Measurements from ENCODE around the gene NRIP2.
"Not testable (repeated sequence)": the region's sequence is repeated elsewhere in the genome, so short reads cannot be mapped to it uniquely, and the experiment has no call there.

The NRIP2 gene

GRCh38 chr12:2876431-2877046, 41.7 kb upstream of the NRIP2 start:
- H3K4me3 ChIP-seq (ENCODE audit: low read depth, low read length): peak overlapping the region; percentile 88
- peak; percentile 45 for DNase-seq (ENCODE audit: low read depth)

GRCh38 chr12:2868986-2869632, 34.3 kb upstream of the NRIP2 start:
- not testable (repeated sequence) for H3K4me3 ChIP-seq (ENCODE audit: low read depth, low read length); DNase-seq (ENCODE audit: low read depth)

More at GRCh38 chr12:2876431-2877046, 41.7 kb upstream of the NRIP2 start:
- no peak for TF ChIP-seq MYC (IDR thresholded peaks at IDR 0.05; ENCODE audit: low read depth, low read length)
- TF ChIP-seq POLR2A (IDR thresholded peaks at IDR 0.05; ENCODE audit: extremely low read depth, insufficient read length): no peak
- TF ChIP-seq MAX (IDR thresholded peaks at IDR 0.05; ENCODE audit: low read depth, low read length): no peak
- TF ChIP-seq CTCF (IDR thresholded peaks at IDR 0.05; ENCODE audit: low read depth, low read length): no peak

- no peak for DNase-seq (ENCODE audit: low read depth)
- no peak for TF ChIP-seq MAX (IDR thresholded peaks at IDR 0.05; ENCODE audit: low read depth, low read length)
- no peak for TF ChIP-seq CTCF (IDR thresholded peaks at IDR 0.05; ENCODE audit: low read depth, low read length)
- no peak for TF ChIP-seq POLR2A (IDR thresholded peaks at IDR 0.05; ENCODE audit: extremely low read depth, insufficient read length)
Observed at GRCh38 chr12:2864198-2864597, 29.4 kb upstream of the NRIP2 start.

GRCh38 chr12:2863402-2863801, 28.6 kb upstream of the NRIP2 start:
- H3K4me3 ChIP-seq (ENCODE audit: low read depth, low read length); DNase-seq (ENCODE audit: low read depth): not testable (repeated sequence)

More at GRCh38 chr12:2864198-2864597, 29.4 kb upstream of the NRIP2 start:
- H3K4me3 ChIP-seq (ENCODE audit: low read depth, low read length): no peak overlapping the region

- TF ChIP-seq POLR2A (IDR thresholded peaks at IDR 0.05; ENCODE audit: extremely low read depth, insufficient read length): no peak
- no peak for TF ChIP-seq MYC (IDR thresholded peaks at IDR 0.05; ENCODE audit: low read depth, low read length)
- no peak for TF ChIP-seq MAX (IDR thresholded peaks at IDR 0.05; ENCODE audit: low read depth, low read length)
Observed at GRCh38 chr12:2862876-2863275, 28.0 kb upstream of the NRIP2 start.

GRCh38 chr12:2860170-2860569, 25.3 kb upstream of the NRIP2 start:
- TF ChIP-seq MYC (IDR thresholded peaks at IDR 0.05; ENCODE audit: low read depth, low read length) (no peak), POLR2A (IDR thresholded peaks at IDR 0.05; ENCODE audit: extremely low read depth, insufficient read length) (no peak), CTCF (IDR thresholded peaks at IDR 0.05; ENCODE audit: low read depth, low read length) (no peak), MAX (IDR thresholded peaks at IDR 0.05; ENCODE audit: low read depth, low read length) (no peak)
- no peak for DNase-seq (ENCODE audit: low read depth)
- no peak overlapping the region for H3K4me3 ChIP-seq (ENCODE audit: low read depth, low read length)

More at GRCh38 chr12:2862876-2863275, 28.0 kb upstream of the NRIP2 start:
- DNase-seq (ENCODE audit: low read depth): no peak
- no peak overlapping the region for H3K4me3 ChIP-seq (ENCODE audit: low read depth, low read length)

GRCh38 chr12:2858944-2859421, 24.1 kb upstream of the NRIP2 start:
- DNase-seq (ENCODE audit: low read depth): no peak
- no peak overlapping the region for H3K4me3 ChIP-seq (ENCODE audit: low read depth, low read length)
- TF ChIP-seq CTCF (IDR thresholded peaks at IDR 0.05; ENCODE audit: low read depth, low read length): no peak
- no peak for TF ChIP-seq MYC (IDR thresholded peaks at IDR 0.05; ENCODE audit: low read depth, low read length)
- TF ChIP-seq POLR2A (IDR thresholded peaks at IDR 0.05; ENCODE audit: extremely low read depth, insufficient read length): no peak
- TF ChIP-seq MAX (IDR thresholded peaks at IDR 0.05; ENCODE audit: low read depth, low read length): no peak

Measured in NB4 (cell line).